SK-N-SH (cell line): ENCODE measurements around the gene CDCA3. TPM values are rescaled to one million over a fixed set of nuclear protein-coding genes. Genes with fewer than 3 reads are reported as not detected.
A peak's percentile ranks its signal among the peaks of the same experiment; 100 is the strongest.

ENCODE experiments used
- CTCF ChIA-PET: fragments of 300-600, 350-600 bp; formaldehyde crosslinking; extraction: SDS; loops from one replicate; lab custom pipeline; 2021; lab: Yijun Ruan, JAX
- POLR2A ChIA-PET: fragments of 350-600 bp; sonication (Branson Sonifier 250); formaldehyde crosslinking; extraction: SDS; loops from one replicate; lab custom pipeline; 2020; ENCODE audit warnings: antibody characterized with exemption, inconsistent platforms; lab: Yijun Ruan, JAX
- DNase-seq: peaks from one replicate; pipeline ENCODE4 v3.0.0; 2012
- H2AFZ ChIP-seq: fragments of 200-600 bp; sonication (generic); 2 replicates; pipeline ENCODE4 v1.8.1; 2016; ENCODE audit warnings: antibody characterized with exemption, mild to moderate bottlenecking, low read depth
- H3F3A ChIP-seq: fragments of 200-600 bp; sonication (generic); replicated peaks from 2 replicates; pipeline ENCODE3; 2016; ENCODE audit warnings: antibody characterized with exemption, mild to moderate bottlenecking; ENCODE audit not compliant: insufficient read depth
- H3K27ac ChIP-seq, 2 experiments: fragments of 200-500 bp in 1 of 2; fragments of 200-600 bp in 1 of 2; sonication (Bioruptor generic) in 1 of 2; sonication (generic), shearing (Covaris generic) in 1 of 2; 2 replicates each; pipeline versions ENCODE4 v1.5.1 to v1.6.1; 2014 to 2016; ENCODE audit warnings: low read depth in 2 of 2, inconsistent platforms in 1 of 2, low read length in 1 of 2, mild to moderate bottlenecking in 1 of 2, mixed read lengths in 1 of 2
- H3K27me3 ChIP-seq: fragments of 200-600 bp; sonication (generic), shearing (Covaris generic); 2 replicates; pipeline ENCODE4 v1.6.1; 2016; ENCODE audit warnings: mixed run types; ENCODE audit not compliant: insufficient read depth
- H3K36me3 ChIP-seq, 2 experiments: fragments of 200-500 bp in 1 of 2; fragments of 200-600 bp in 1 of 2; sonication (Bioruptor generic) in 1 of 2; sonication (generic) in 1 of 2; replicated peaks in 1 of 2; 2 replicates each; pipeline versions ENCODE3 to v1.5.1; 2014 to 2016; ENCODE audit warnings: low read length in 1 of 2, mild to moderate bottlenecking in 1 of 2; ENCODE audit not compliant: insufficient read depth in 2 of 2, control insufficient read depth in 1 of 2
- H3K4me1 ChIP-seq, 2 experiments: fragments of 200-500 bp in 1 of 2; fragments of 200-600 bp in 1 of 2; sonication (Bioruptor generic) in 1 of 2; sonication (generic), shearing (Covaris generic) in 1 of 2; 2 replicates each; pipeline versions ENCODE4 v1.5.1 to v1.6.1; 2014 to 2016; ENCODE audit warnings: low read depth in 1 of 2, low read length in 1 of 2, mixed run types in 1 of 2; ENCODE audit not compliant: insufficient read depth in 2 of 2, control insufficient read depth in 1 of 2
- H3K4me2 ChIP-seq: fragments of 200-600 bp; sonication (generic), shearing (Covaris generic); 2 replicates; pipeline ENCODE4 v1.6.1; 2017; ENCODE audit warnings: mixed run types
- H3K4me3 ChIP-seq, 2 experiments: fragments of 200-500 bp in 1 of 2; fragments of 200-600 bp in 1 of 2; sonication (Bioruptor generic) in 1 of 2; sonication (generic), shearing (Covaris generic) in 1 of 2; 2 replicates each; pipeline versions ENCODE4 v1.5.1 to v1.8.1; 2014 to 2016; ENCODE audit warnings: low read depth in 2 of 2, inconsistent platforms in 1 of 2, low read length in 1 of 2, mild to moderate bottlenecking in 1 of 2, mixed read lengths in 1 of 2, moderate library complexity in 1 of 2
- H3K79me2 ChIP-seq: fragments of 200-600 bp; sonication (generic); 2 replicates; pipeline ENCODE4 v1.8.1; 2017; ENCODE audit warnings: mild to moderate bottlenecking; ENCODE audit not compliant: insufficient read depth
- H3K9ac ChIP-seq: fragments of 200-600 bp; sonication (generic); 2 replicates; pipeline ENCODE4 v1.6.1; 2017; ENCODE audit warnings: mixed run types
- H3K9me2 ChIP-seq: fragments of 200-600 bp; sonication (generic); 2 replicates; pipeline ENCODE4 v1.6.1; 2017; ENCODE audit warnings: mixed run types
- H3K9me3 ChIP-seq: fragments of 200-600 bp; sonication (generic); 2 replicates; pipeline ENCODE4 v1.6.1; 2017; ENCODE audit warnings: mixed run types, mild to moderate bottlenecking, moderate library complexity
- H4K20me1 ChIP-seq: fragments of 200-600 bp; sonication (generic); 2 replicates; pipeline ENCODE4 v1.6.1; 2017; ENCODE audit warnings: mild to moderate bottlenecking, mixed run types; ENCODE audit not compliant: insufficient read depth
- ELF1 ChIP-seq: IDR thresholded peaks from 2 replicates; pipeline ENCODE4 v1.4.0; 2012
- FOSL2 ChIP-seq: IDR thresholded peaks from 2 replicates; pipeline ENCODE4 v1.4.0; 2012; ENCODE audit warnings: low read depth, mild to moderate bottlenecking, moderate library complexity, borderline replicate concordance
- FOXM1 ChIP-seq: IDR thresholded peaks from 2 replicates; pipeline ENCODE4 v1.4.0; 2012; ENCODE audit warnings: low read depth, mild to moderate bottlenecking
- GABPA ChIP-seq: IDR thresholded peaks from 2 replicates; pipeline ENCODE4 v1.4.0; 2012; ENCODE audit warnings: low read depth, mild to moderate bottlenecking
- GATA2 ChIP-seq: sonication (generic); formaldehyde crosslinking; IDR thresholded peaks from 2 replicates; pipeline ENCODE4 v1.5.0; 2020; ENCODE audit warnings: mild to moderate bottlenecking, missing genetic modification reagents
- JUND ChIP-seq: IDR thresholded peaks from 2 replicates; pipeline ENCODE4 v1.4.0; 2012
- MEF2A ChIP-seq: IDR thresholded peaks from 2 replicates; pipeline ENCODE4 v1.4.0; 2012; ENCODE audit warnings: low read depth, borderline replicate concordance
- NRF1 ChIP-seq: IDR thresholded peaks from 2 replicates; pipeline ENCODE4 v1.6.1; 2012; ENCODE audit warnings: low read depth, mild to moderate bottlenecking, low read length
- PBX3 ChIP-seq: IDR thresholded peaks from 2 replicates; pipeline ENCODE4; 2012
- TEAD4 ChIP-seq: IDR thresholded peaks from 2 replicates; pipeline ENCODE4 v1.4.0; 2012; ENCODE audit warnings: mild to moderate bottlenecking, borderline replicate concordance; ENCODE audit not compliant: insufficient read depth
- USF1 ChIP-seq: IDR thresholded peaks from 2 replicates; pipeline ENCODE4 v1.4.0; 2012; ENCODE audit warnings: low read depth, borderline replicate concordance
- YY1 ChIP-seq: IDR thresholded peaks from 2 replicates; pipeline ENCODE4 v1.4.0; 2012; ENCODE audit warnings: low read depth, mild to moderate bottlenecking
- WGBS: methylation state at CpG from one replicate; pipeline ENCODE4 v1.1.6; 2017; ENCODE audit warnings: low lambda C conversion rate; 5-methylcytosine and 5-hydroxymethylcytosine counted together
- polyA plus RNA-seq, 3 experiments: library from polyadenylated mRNA; depleted of rRNA; stranded (reverse); fragments of >200 nt; gene quantifications; 2 replicates each; pipeline ENCODE4 v1.2.3, GENCODE V29; 2012
- TF ChIP-seq, protein P1 (sequence below): IDR thresholded peaks from 2 replicates; pipeline ENCODE4 v1.4.0; 2012; ENCODE audit warnings: low read depth
- TF ChIP-seq, protein P2 (sequence below): fragments of 150-350 bp; IDR thresholded peaks from 2 replicates; pipeline ENCODE4 v1.6.1; 2016; ENCODE audit warnings: mild to moderate bottlenecking, low read depth, low read length

Gene CDCA3
- polyA plus RNA-seq, 1 of the 3 experiments (the other 2 are of a cell fraction): 33.0 TPM

DNA sequence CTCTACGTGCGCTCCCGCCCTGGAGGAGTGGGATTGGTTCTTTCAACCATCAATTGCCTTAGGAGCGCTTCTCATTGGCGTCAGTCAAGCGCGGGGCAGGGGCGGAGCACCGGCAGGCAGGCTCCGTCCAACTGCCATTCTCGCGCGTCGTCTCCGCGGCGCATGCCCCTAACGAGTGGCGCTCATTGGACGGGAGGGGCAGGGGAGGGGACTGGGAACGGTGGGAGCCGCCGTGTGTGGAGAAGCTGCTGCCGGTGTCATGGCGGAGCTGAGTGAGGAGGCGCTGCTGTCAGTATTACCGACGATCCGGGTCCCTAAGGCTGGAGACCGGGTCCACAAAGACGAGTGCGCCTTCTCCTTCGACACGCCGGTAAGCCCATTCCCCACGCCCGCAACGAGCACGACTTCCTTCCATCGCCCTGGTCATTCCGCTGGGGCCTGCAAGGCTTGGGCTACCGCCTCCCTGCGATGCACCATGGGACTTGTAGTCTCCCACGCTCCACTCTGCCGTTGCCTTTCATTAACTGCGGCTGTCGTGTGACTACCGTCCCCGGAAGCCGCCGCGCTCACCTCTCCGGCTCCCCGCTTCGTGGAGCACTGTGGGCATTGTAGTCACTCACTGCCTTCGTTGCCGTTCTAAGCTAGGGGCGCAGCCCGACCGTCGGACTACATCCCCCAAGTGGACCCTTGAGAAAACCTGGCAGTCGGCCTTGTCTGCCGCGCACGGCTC, 1.0 kb upstream of the CDCA3 start, which contains the start of gene USP5 (continued):
- TF ChIP-seq ELF1: peak; percentile 90
- TF ChIP-seq, protein P1, sequence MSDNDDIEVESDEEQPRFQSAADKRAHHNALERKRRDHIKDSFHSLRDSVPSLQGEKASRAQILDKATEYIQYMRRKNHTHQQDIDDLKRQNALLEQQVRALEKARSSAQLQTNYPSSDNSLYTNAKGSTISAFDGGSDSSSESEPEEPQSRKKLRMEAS: peak; percentile 43; the same call in 1 of the 2 replicates
- TF ChIP-seq FOXM1: no peak
- no peak for TF ChIP-seq FOSL2
- no peak for TF ChIP-seq TEAD4
- no peak for TF ChIP-seq GATA2 (CRISPR knock-in tag)
- TF ChIP-seq NRF1: peak; percentile 81
- TF ChIP-seq PBX3: peak; percentile 97
- peak; percentile 88 for TF ChIP-seq GABPA
- TF ChIP-seq, protein P2, sequence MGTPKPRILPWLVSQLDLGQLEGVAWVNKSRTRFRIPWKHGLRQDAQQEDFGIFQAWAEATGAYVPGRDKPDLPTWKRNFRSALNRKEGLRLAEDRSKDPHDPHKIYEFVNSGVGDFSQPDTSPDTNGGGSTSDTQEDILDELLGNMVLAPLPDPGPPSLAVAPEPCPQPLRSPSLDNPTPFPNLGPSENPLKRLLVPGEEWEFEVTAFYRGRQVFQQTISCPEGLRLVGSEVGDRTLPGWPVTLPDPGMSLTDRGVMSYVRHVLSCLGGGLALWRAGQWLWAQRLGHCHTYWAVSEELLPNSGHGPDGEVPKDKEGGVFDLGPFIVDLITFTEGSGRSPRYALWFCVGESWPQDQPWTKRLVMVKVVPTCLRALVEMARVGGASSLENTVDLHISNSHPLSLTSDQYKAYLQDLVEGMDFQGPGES: peak; percentile 76

- POLR2A ChIA-PET: interaction anchor here (0.8 to 3.4 kb wide), 11 partner anchors 10 to 162 kb away, joined by 3 to 57 read pairs (median 15); partner anchors contain the start of genes C12orf57, COPS7A, GNB3 and P3H3
- peak overlapping the region; percentile 77 for H3K4me2 ChIP-seq
- H4K20me1 ChIP-seq: no peaks in the 10 kb centered on the region; the same call in 1 of the 2 replicates
- no peaks in the 10 kb centered on the region for H3K27me3 ChIP-seq
- H3K79me2 ChIP-seq: peaks cover 68% of the 10 kb centered on the region
- TF ChIP-seq YY1 (no peak), JUND (no peak), FOSL2 (no peak; the same call in 1 of the 2 replicates), FOXM1 (no peak), MEF2A (no peak), TEAD4 (no peak), USF1 (no peak)
- H3K9ac ChIP-seq: peak overlapping the region; percentile 59; the same call in 1 of the 2 replicates
- peak overlapping the region; percentile 70 to 76 for H3K4me3 ChIP-seq
- CTCF ChIA-PET: interaction anchor here (1.2 to 19.4 kb wide), 6 partner anchors 8 to 287 kb away, joined by 3 to 225 read pairs (median 15); partner anchors contain the start of genes GNB3, MLF2, P3H3 and SPSB2
- H3K36me3 ChIP-seq: peaks cover 28 to 37% of the 10 kb centered on the region in 2 experiments
- peaks cover 21% of the 10 kb centered on the region for H3F3A ChIP-seq
- no peaks in the 10 kb centered on the region for H3K9me3 ChIP-seq
- H3K4me1 ChIP-seq: peaks cover 7 to 17% of the 10 kb centered on the region in 2 experiments
- H2AFZ ChIP-seq: no peak overlapping the region
- H3K9me2 ChIP-seq: no peaks in the 10 kb centered on the region
- peak overlapping the region; percentile 41 to 73; a peak in 1 of 4 replicates for H3K27ac ChIP-seq
- 31% methylated on average over 9 of the region's 16 CpGs for WGBS
- no peak for DNase-seq
These were observed 312 bp downstream of the CDCA3 start for GRCh38 chr12:6850796-6851152.
